ENCODE data around the gene C1QTNF6. TPM values are rescaled to one million over a fixed set of nuclear protein-coding genes. Genes with fewer than 3 reads are reported as not detected.
A peak's percentile ranks its signal among the peaks of the same experiment; 100 is the strongest.

Gene C1QTNF6
- total RNA-seq, 2 experiments from 2014 or later = 7.3 to 19.6 TPM

DNA sequence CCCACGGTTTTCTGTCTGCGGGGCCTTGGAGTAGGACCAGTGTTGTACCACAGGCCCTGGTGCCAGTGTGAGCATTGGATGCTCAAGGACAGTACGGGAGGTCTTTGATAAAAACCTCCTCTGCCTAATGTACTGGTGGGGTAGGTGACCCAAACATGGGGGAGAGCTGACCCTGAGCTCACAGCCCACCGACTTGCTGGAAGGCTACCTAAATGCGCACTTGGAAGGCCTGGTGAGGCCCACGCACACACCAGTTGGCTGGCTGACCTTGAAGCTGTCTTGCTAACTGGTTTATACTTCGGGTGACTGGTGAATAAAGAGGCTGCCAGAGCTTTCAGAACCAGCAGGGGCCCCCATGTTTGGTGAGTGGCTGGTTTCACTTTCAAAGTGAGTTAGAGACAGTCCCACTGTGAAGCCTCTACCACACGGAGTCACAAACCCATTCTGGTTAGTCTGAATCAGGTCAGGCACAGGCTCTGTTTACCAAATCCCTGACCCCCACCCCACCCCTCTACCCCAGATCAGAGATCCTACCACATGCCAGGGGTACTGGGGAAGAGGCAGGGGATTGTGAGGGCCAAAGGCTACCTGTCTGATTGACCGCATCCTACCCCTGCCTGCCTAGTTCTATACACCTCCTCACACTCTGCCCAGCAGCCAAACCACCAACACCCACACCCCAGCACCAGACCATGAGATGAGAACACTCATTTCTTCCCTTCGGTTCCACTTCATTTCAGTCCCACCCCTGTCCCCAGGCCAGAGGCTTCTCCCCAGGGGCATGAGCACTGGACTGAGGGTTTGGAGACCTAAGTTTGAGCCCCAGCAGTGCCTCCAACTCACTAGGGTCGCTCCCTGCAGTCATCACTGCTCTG lies 25.6 kb downstream of the C1QTNF6 start:
- ChIA-PET CTCF (ENCODE audit: unreplicated experiment) (no interaction called here), POLR2A (interaction anchor here (0.5 kb wide), 1 partner anchor 392 kb away, joined by 3 read pairs; no protein-coding TSS in a partner anchor)
- Histone ChIP-seq H3K36me3 (ENCODE audit: insufficient read depth, low read length) (no peaks in the 10 kb centered on the region), H3K4me2 (ENCODE audit: low read length) (no peak overlapping the region), H3K79me2 (ENCODE audit: insufficient read depth, low read depth, low read length) (no peaks in the 10 kb centered on the region), H2AFZ (ENCODE audit: low read length) (no peak overlapping the region), H3K9me3 (ENCODE audit: low read length) (peaks cover 15% of the 10 kb centered on the region; the same call in 1 of the 2 replicates), H3K27ac (ENCODE audit: low read depth, low read length, poor library complexity, severe bottlenecking) (no peak overlapping the region), H3K4me1 (ENCODE audit: insufficient read depth, low read length, poor library complexity, severe bottlenecking) (peaks cover 3% of the 10 kb centered on the region), H4K20me1 (ENCODE audit: insufficient read depth, low read length) (no peaks in the 10 kb centered on the region), H3K4me3 (ENCODE audit: low read depth, low read length, poor library complexity, severe bottlenecking) (no peak overlapping the region), H3K9me2 (ENCODE audit: insufficient read depth, low read length) (no peaks in the 10 kb centered on the region)
- TF ChIP-seq, protein P1, sequence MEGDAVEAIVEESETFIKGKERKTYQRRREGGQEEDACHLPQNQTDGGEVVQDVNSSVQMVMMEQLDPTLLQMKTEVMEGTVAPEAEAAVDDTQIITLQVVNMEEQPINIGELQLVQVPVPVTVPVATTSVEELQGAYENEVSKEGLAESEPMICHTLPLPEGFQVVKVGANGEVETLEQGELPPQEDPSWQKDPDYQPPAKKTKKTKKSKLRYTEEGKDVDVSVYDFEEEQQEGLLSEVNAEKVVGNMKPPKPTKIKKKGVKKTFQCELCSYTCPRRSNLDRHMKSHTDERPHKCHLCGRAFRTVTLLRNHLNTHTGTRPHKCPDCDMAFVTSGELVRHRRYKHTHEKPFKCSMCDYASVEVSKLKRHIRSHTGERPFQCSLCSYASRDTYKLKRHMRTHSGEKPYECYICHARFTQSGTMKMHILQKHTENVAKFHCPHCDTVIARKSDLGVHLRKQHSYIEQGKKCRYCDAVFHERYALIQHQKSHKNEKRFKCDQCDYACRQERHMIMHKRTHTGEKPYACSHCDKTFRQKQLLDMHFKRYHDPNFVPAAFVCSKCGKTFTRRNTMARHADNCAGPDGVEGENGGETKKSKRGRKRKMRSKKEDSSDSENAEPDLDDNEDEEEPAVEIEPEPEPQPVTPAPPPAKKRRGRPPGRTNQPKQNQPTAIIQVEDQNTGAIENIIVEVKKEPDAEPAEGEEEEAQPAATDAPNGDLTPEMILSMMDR (conservative IDR thresholded peaks at IDR 0.05; ENCODE audit: low read length) = no peak
- no peak for TF ChIP-seq EZH2phosphoT487 (IDR thresholded peaks at IDR 0.05; ENCODE audit: borderline replicate concordance, low read depth, low read length)
- no TSS peak for BruUV-seq (replicated peaks)
- intact Hi-C loops (cut with micrococcal nuclease; ENCODE audit: unreplicated experiment) = no loop called here
- DNase-seq (ENCODE audit: low spot score) = no peak

DNA sequence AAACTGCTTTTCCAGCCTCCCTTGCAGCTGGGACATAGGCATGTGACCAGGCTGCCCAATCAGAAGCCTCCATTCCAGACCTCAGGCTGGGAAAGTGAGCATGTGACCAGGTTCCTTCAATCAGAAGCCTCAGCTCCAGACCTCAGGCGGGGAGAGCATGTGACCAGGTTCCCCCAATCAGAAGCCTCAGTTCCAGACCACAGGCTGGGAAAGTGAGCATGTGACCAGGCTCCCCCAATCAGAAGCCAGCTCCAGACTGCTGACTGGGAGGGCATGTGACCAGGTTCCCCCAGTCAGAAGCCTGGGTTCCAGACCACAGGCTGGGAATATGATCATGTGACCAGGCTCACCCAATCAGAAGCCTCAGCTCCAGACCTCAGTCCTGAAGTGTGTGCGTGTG lies 26.6 kb downstream of the C1QTNF6 start:
- TF ChIP-seq EZH2phosphoT487 (IDR thresholded peaks at IDR 0.05; ENCODE audit: borderline replicate concordance, low read depth, low read length) = no peak
- TF ChIP-seq, protein P1 (conservative IDR thresholded peaks at IDR 0.05; ENCODE audit: low read length) = no peak
- H3K79me2 ChIP-seq (ENCODE audit: insufficient read depth, low read depth, low read length) = no peaks in the 10 kb centered on the region
- peak; percentile 45 for DNase-seq (ENCODE audit: low spot score)
- H3K4me2 ChIP-seq (ENCODE audit: low read length) = no peak overlapping the region
- no peak overlapping the region for H3K4me3 ChIP-seq (ENCODE audit: low read depth, low read length, poor library complexity, severe bottlenecking)
- H3K4me1 ChIP-seq (ENCODE audit: insufficient read depth, low read length, poor library complexity, severe bottlenecking) = peaks cover 3% of the 10 kb centered on the region
- H3K9me2 ChIP-seq (ENCODE audit: insufficient read depth, low read length) = no peaks in the 10 kb centered on the region
- CTCF ChIA-PET (ENCODE audit: unreplicated experiment) = no interaction called here
- POLR2A ChIA-PET = no interaction called here
- BruUV-seq (replicated peaks) = no TSS peak
- intact Hi-C loops (cut with micrococcal nuclease; ENCODE audit: unreplicated experiment) = no loop called here
- H3K9me3 ChIP-seq (ENCODE audit: low read length) = peaks cover 15% of the 10 kb centered on the region; the same call in 1 of the 2 replicates
- no peaks in the 10 kb centered on the region for H3K36me3 ChIP-seq (ENCODE audit: insufficient read depth, low read length)
- H4K20me1 ChIP-seq (ENCODE audit: insufficient read depth, low read length) = no peaks in the 10 kb centered on the region
- no peak overlapping the region for H3K27ac ChIP-seq (ENCODE audit: low read depth, low read length, poor library complexity, severe bottlenecking)
- 0 out of 2 replicates have a peak overlapping the region, but pooled peaks have one; percentile 15 for H2AFZ ChIP-seq (ENCODE audit: low read length)

DNA sequence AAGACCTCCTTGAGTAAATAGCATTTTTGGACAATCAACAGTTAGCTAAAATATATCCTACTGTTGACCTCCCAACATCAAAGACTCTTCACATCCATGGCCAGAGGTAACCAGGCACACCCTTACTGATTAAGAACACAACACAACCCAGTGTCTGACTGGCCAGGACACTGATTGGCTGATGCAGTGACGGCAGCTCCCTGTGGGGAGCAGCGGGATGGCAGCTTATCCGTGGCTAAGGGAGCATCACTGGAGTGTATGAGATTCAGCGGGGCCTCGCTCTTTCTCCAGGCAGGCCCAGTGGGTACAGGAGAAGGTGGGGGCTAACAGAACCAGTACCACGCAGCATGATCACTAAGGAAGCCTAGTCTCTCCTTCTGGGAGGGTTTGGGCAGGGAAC lies 28.0 kb downstream of the C1QTNF6 start:
- Histone ChIP-seq H3K9me2 (ENCODE audit: insufficient read depth, low read length) (no peaks in the 10 kb centered on the region), H3K27ac (ENCODE audit: low read depth, low read length, poor library complexity, severe bottlenecking) (no peak overlapping the region), H3K4me1 (ENCODE audit: insufficient read depth, low read length, poor library complexity, severe bottlenecking) (peaks cover 3% of the 10 kb centered on the region), H4K20me1 (ENCODE audit: insufficient read depth, low read length) (no peaks in the 10 kb centered on the region), H3K79me2 (ENCODE audit: insufficient read depth, low read depth, low read length) (no peaks in the 10 kb centered on the region), H3K4me3 (ENCODE audit: low read depth, low read length, poor library complexity, severe bottlenecking) (no peak overlapping the region), H3K4me2 (ENCODE audit: low read length) (no peak overlapping the region), H3K36me3 (ENCODE audit: insufficient read depth, low read length) (no peaks in the 10 kb centered on the region), H2AFZ (ENCODE audit: low read length) (no peak overlapping the region), H3K9me3 (ENCODE audit: low read length) (peaks cover 15% of the 10 kb centered on the region; the same call in 1 of the 2 replicates)
- ChIA-PET POLR2A (no interaction called here), CTCF (ENCODE audit: unreplicated experiment) (no interaction called here)
- no peak for TF ChIP-seq EZH2phosphoT487 (IDR thresholded peaks at IDR 0.05; ENCODE audit: borderline replicate concordance, low read depth, low read length)
- TF ChIP-seq, protein P1 (conservative IDR thresholded peaks at IDR 0.05; ENCODE audit: low read length) = no peak
- intact Hi-C loops (cut with micrococcal nuclease; ENCODE audit: unreplicated experiment) = no loop called here
- no TSS peak for BruUV-seq (replicated peaks)
- DNase-seq (ENCODE audit: low spot score) = no peak
